OCI-LY3 (cell line): Measurements from ENCODE around the gene PTPRQ.
A peak's percentile ranks its signal among the peaks of the same experiment; 100 is the strongest.

Experiments used
- H2AFZ ChIP-seq: fragments of 200-600, 300-600 bp; shearing (Covaris generic); 2 replicates; pipeline ENCODE4 v1.6.0; 2014; ENCODE audit warnings: antibody characterized with exemption, low read depth, low read length
- H3K27ac ChIP-seq: fragments of 200-600, 300-600 bp; sonication (generic); 2 replicates; pipeline ENCODE4 v1.5.1; 2014; ENCODE audit warnings: mild to moderate bottlenecking, low read length, moderate library complexity, mixed read lengths
- H3K27me3 ChIP-seq: fragments of 200-600, 300-600 bp; sonication (generic); 2 replicates; pipeline ENCODE4 v1.6.1; 2014; ENCODE audit warnings: low read depth, low read length, mixed read lengths
- H3K36me3 ChIP-seq: fragments of 200-600, 300-600 bp; sonication (generic); replicated peaks from 2 replicates; pipeline ENCODE3; 2014; ENCODE audit warnings: low read depth, low read length, mixed read lengths
- H3K4me1 ChIP-seq: fragments of 300-600, 200-600 bp; sonication (generic); 2 replicates; pipeline ENCODE4 v1.6.1; 2014; ENCODE audit warnings: low read length, mixed read lengths
- H3K4me2 ChIP-seq: fragments of 200-600, 300-600 bp; sonication (generic); 2 replicates; pipeline ENCODE4 v1.6.1; 2014; ENCODE audit warnings: low read length, mixed read lengths
- H3K4me3 ChIP-seq: fragments of 300-600, 200-600 bp; sonication (generic); 2 replicates; pipeline ENCODE4 v1.5.1; 2014; ENCODE audit warnings: antibody characterized with exemption, mild to moderate bottlenecking, low read length, moderate library complexity
- H3K79me2 ChIP-seq: fragments of 300-600, 200-600 bp; shearing (Covaris generic); 2 replicates; pipeline ENCODE4 v1.6.1; 2014; ENCODE audit warnings: mild to moderate bottlenecking, low read length, mixed read lengths
- H3K9ac ChIP-seq: fragments of 300-600, 200-600 bp; shearing (Covaris generic); 2 replicates; pipeline ENCODE4 v1.6.0; 2014; ENCODE audit warnings: mild to moderate bottlenecking, low read length, moderate library complexity
- H3K9me3 ChIP-seq: fragments of 200-600, 300-600 bp; shearing (Covaris generic); 2 replicates; pipeline ENCODE4 v1.6.1; 2014; ENCODE audit warnings: low read length, mixed read lengths; ENCODE audit not compliant: insufficient read depth
- H4K20me1 ChIP-seq: fragments of 200-600, 300-600 bp; sonication (generic); 2 replicates; pipeline ENCODE4 v1.6.1; 2016; ENCODE audit warnings: low read length, mixed read lengths; ENCODE audit not compliant: insufficient read depth
- EZH2phosphoT487 ChIP-seq: fragments of 200-600 bp; shearing (Covaris generic); IDR thresholded peaks from 2 replicates; pipeline ENCODE4 v1.6.1; 2018; ENCODE audit warnings: antibody characterized with exemption, mixed run types, low read depth
- TF ChIP-seq, protein P1 (sequence below): fragments of 200-600, 300-600 bp; sonication (generic); IDR thresholded peaks from 2 replicates; pipeline ENCODE4 v1.5.1; 2014; ENCODE audit warnings: antibody characterized with exemption, low read length, low read depth

PTPRQ gene

DNA sequence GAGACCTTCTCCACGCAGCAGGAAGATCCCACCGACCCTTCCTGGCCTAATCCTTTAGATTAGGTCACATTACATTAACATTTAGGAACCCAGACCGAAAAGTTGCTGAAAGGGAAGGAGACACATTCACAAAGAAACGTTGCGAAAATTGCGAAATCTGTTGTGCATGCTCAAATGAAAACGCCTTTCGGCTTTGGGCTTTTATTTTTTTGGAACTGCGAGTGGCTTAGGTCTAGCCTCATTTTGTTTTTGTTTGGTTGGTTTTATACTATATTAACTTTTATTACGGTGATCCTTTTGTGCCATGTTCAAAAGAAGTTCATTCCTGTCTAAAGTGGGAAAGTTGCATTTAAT is 264.9 kb downstream of the PTPRQ start:
- no peak overlapping the region for H3K4me2 ChIP-seq
- TF ChIP-seq, protein P1, sequence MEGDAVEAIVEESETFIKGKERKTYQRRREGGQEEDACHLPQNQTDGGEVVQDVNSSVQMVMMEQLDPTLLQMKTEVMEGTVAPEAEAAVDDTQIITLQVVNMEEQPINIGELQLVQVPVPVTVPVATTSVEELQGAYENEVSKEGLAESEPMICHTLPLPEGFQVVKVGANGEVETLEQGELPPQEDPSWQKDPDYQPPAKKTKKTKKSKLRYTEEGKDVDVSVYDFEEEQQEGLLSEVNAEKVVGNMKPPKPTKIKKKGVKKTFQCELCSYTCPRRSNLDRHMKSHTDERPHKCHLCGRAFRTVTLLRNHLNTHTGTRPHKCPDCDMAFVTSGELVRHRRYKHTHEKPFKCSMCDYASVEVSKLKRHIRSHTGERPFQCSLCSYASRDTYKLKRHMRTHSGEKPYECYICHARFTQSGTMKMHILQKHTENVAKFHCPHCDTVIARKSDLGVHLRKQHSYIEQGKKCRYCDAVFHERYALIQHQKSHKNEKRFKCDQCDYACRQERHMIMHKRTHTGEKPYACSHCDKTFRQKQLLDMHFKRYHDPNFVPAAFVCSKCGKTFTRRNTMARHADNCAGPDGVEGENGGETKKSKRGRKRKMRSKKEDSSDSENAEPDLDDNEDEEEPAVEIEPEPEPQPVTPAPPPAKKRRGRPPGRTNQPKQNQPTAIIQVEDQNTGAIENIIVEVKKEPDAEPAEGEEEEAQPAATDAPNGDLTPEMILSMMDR, result no peak
- TF ChIP-seq EZH2phosphoT487, result no peak

DNA sequence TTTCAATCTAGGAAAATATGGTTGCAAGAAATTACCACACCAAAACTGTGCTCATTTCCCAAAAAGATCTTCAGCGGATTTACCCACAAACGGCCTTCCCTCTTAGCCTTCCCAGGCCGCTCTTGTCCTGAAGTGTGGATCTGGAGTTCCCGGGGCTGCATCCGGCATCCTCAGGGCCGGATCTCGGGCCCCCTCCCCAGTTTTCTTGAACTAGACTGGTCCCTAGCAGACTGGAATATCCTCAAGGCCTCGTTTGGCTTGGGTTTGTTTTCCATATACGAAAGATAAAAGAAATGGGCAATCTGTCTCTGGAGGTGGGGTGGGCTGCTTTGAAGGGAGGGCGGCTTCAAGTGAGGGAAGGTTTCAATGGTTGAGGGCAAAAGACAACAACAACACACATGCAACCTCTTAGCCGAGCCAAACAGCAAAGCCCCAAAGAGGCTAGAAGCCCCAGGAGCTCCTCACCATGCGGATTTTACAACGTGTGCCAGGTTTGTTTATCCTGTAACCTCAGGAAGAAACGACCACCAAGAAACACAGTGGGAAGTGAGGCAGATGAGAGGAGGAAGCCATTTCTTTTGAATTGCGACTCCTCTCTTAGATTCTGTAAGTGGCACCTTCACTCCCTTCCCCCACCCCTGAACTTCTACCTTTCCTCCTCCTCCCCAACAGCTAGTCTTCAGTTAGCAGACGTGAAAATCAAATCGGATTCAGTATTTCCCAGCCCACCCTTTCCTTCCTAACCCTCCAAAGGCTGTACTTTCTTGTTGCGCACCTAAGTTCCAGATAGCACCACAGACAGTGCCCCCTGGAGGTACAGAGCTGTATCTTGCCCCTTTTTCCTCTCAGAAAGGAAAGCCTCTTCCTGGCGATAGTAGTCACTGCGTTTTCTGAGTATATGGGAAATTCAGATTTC is 266.0 kb downstream of the PTPRQ start:
- Histone ChIP-seq H3K36me3 (no peaks in the 10 kb centered on the region), H4K20me1 (no peaks in the 10 kb centered on the region), H3K4me2 (peak overlapping the region; percentile 21; the same call in 1 of the 2 replicates), H3K4me3 (0 out of 2 replicates have a peak overlapping the region, but pooled peaks have one; percentile 1), H3K27me3 (no peaks in the 10 kb centered on the region), H2AFZ (peak overlapping the region; percentile 72), H3K79me2 (no peaks in the 10 kb centered on the region), H3K9me3 (no peaks in the 10 kb centered on the region), H3K9ac (no peak overlapping the region), H3K4me1 (no peaks in the 10 kb centered on the region), H3K27ac (no peak overlapping the region)
- TF ChIP-seq, protein P1, result peak; percentile 71
- no peak for TF ChIP-seq EZH2phosphoT487

More for the DNA sequence above, 264.9 kb downstream of the PTPRQ start:
- H3K9ac ChIP-seq, result no peak overlapping the region
- no peak overlapping the region for H2AFZ ChIP-seq
- no peaks in the 10 kb centered on the region for H3K27me3 ChIP-seq
- no peaks in the 10 kb centered on the region for H3K79me2 ChIP-seq
- H3K9me3 ChIP-seq, result no peaks in the 10 kb centered on the region
- no peaks in the 10 kb centered on the region for H4K20me1 ChIP-seq
- H3K27ac ChIP-seq, result no peak overlapping the region
- H3K4me1 ChIP-seq, result peaks cover 2% of the 10 kb centered on the region
- no peaks in the 10 kb centered on the region for H3K36me3 ChIP-seq
- no peak overlapping the region for H3K4me3 ChIP-seq

- H3K4me1 ChIP-seq, result no peaks in the 10 kb centered on the region
- no peaks in the 10 kb centered on the region for H3K36me3 ChIP-seq
- no peak overlapping the region for H3K27ac ChIP-seq
- no peaks in the 10 kb centered on the region for H4K20me1 ChIP-seq
- peak overlapping the region; percentile 21; the same call in 1 of the 2 replicates for H3K4me2 ChIP-seq
- H3K27me3 ChIP-seq, result no peaks in the 10 kb centered on the region
- H2AFZ ChIP-seq, result peak overlapping the region; percentile 72
- H3K79me2 ChIP-seq, result no peaks in the 10 kb centered on the region
- TF ChIP-seq, protein P1, result no peak
- TF ChIP-seq EZH2phosphoT487, result no peak
- H3K9ac ChIP-seq, result no peak overlapping the region
- 0 out of 2 replicates have a peak overlapping the region, but pooled peaks have one; percentile 1 for H3K4me3 ChIP-seq
- no peaks in the 10 kb centered on the region for H3K9me3 ChIP-seq
Observed at GRCh38 chr12:80710727-80711449, 266.9 kb downstream of the PTPRQ start.

- no peaks in the 10 kb centered on the region for H3K79me2 ChIP-seq
- no peaks in the 10 kb centered on the region for H3K36me3 ChIP-seq
- no peak overlapping the region for H3K4me3 ChIP-seq
- no peaks in the 10 kb centered on the region for H3K9me3 ChIP-seq
- no peak overlapping the region for H3K27ac ChIP-seq
- no peaks in the 10 kb centered on the region for H4K20me1 ChIP-seq
- no peak overlapping the region for H2AFZ ChIP-seq
- no peak for TF ChIP-seq EZH2phosphoT487
- TF ChIP-seq, protein P1, result no peak
- H3K9ac ChIP-seq, result no peak overlapping the region
- no peaks in the 10 kb centered on the region for H3K27me3 ChIP-seq
- H3K4me2 ChIP-seq, result no peak overlapping the region
- no peaks in the 10 kb centered on the region for H3K4me1 ChIP-seq
Observed at GRCh38 chr12:80711866-80712265, 267.8 kb downstream of the PTPRQ start.
